HG03432 (cell line): ENCODE measurements around the gene FANCI.

Source experiments
- ATAC-seq: cut with Tn5 transposase; IDR thresholded peaks from one replicate; pipeline ENCODE4 v1.9.1; 2021; ENCODE audit warnings: mild to moderate bottlenecking, moderate library complexity; ENCODE audit not compliant: unreplicated experiment

The FANCI gene

GRCh38 chr15:89303986-89304385 is 60.2 kb downstream of the FANCI start:
- no peak for ATAC-seq

- ATAC-seq, result no peak
Observed at GRCh38 chr15:89305395-89305794, 61.6 kb downstream of the FANCI start.

GRCh38 chr15:89307046-89307587 is 63.3 kb downstream of the FANCI start:
- ATAC-seq, result no peak

GRCh38 chr15:89307791-89308190 is 64.0 kb downstream of the FANCI start:
- ATAC-seq, result no peak

- ATAC-seq, result no peak
Observed at GRCh38 chr15:89308236-89308635, 64.5 kb downstream of the FANCI start.

GRCh38 chr15:89309993-89310392 is 66.2 kb downstream of the FANCI start:
- ATAC-seq, result no peak

GRCh38 chr15:89315375-89315929 is 71.7 kb downstream of the FANCI start:
- ATAC-seq, result no peak

GRCh38 chr15:89316504-89316903 is 72.7 kb downstream of the FANCI start:
- ATAC-seq, result no peak

- ATAC-seq, result no peak
Observed at GRCh38 chr15:89317186-89317720, 73.5 kb downstream of the FANCI start.

- no peak for ATAC-seq
Observed at GRCh38 chr15:89319678-89320077, 75.9 kb downstream of the FANCI start.

GRCh38 chr15:89320200-89320599 is 76.4 kb downstream of the FANCI start:
- ATAC-seq, result no peak

- ATAC-seq, result no peak
Observed at GRCh38 chr15:89321521-89322410, 78.0 kb downstream of the FANCI start.

GRCh38 chr15:89322822-89323221 is 79.0 kb downstream of the FANCI start:
- no peak for ATAC-seq

GRCh38 chr15:89323825-89324224 is 80.0 kb downstream of the FANCI start:
- ATAC-seq, result no peak

- no peak for ATAC-seq
Observed at GRCh38 chr15:89325039-89325803, 81.4 kb downstream of the FANCI start.

- no peak for ATAC-seq
Observed at GRCh38 chr15:89326316-89326715, 82.5 kb downstream of the FANCI start.

- no peak for ATAC-seq
Observed at GRCh38 chr15:89327113-89327512, 83.3 kb downstream of the FANCI start.

GRCh38 chr15:89328398-89329254 is 84.8 kb downstream of the FANCI start:
- no peak for ATAC-seq

- ATAC-seq, result no peak
Observed at GRCh38 chr15:89329329-89330084, 85.7 kb downstream of the FANCI start.

GRCh38 chr15:89330119-89330518 is 86.3 kb downstream of the FANCI start:
- no peak for ATAC-seq
